ENCODE results near the gene MPEG1. TPM values are rescaled to one million over a fixed set of nuclear protein-coding genes. Genes with fewer than 3 reads are reported as not detected.

The MPEG1 gene
- total and polyA plus RNA-seq, 9 of the 15 experiments (the other 6 are each of a cell fraction or from before 2014, with no cell fraction given), result 0.07 TPM; not detected in 8

- 0% methylated on average over 2 of the region's 2 CpGs for WGBS (ENCODE audit: insufficient coverage, low coverage, missing lambda C conversion rate)
- ChIA-PET POLR2A (no interaction called here), CTCF (ENCODE audit: low intra/inter-chr PET ratio) (no interaction called here)
- TF ChIP-seq CEBPG (CRISPR knock-in tag; IDR thresholded peaks at IDR 0.05) (no peak), CEBPG (tag; conservative IDR thresholded peaks at IDR 0.05 in 1 of 2, IDR thresholded peaks at IDR 0.05 in 1 of 2) (peak; percentile 39 to 61; a peak in 3 of 4 replicates), SFPQ (IDR thresholded peaks at IDR 0.05; ENCODE audit: low read depth, low read length) (no peak), TCF7 (IDR thresholded peaks at IDR 0.05; ENCODE audit: borderline replicate concordance) (no peak), MYNN (IDR thresholded peaks at IDR 0.05) (no peak), MYNN (CRISPR knock-in tag; IDR thresholded peaks at IDR 0.05) (no peak), CEBPB (tag; IDR thresholded peaks at IDR 0.05) (0 out of 2 replicates have a peak, but pooled peaks have one; percentile 46), SREBF1 (IDR thresholded peaks at IDR 0.05; ENCODE audit: borderline replicate concordance, low read depth, low read length) (no peak), MLLT1 (IDR thresholded peaks at IDR 0.05) (no peak), KAT8 (IDR thresholded peaks at IDR 0.05; ENCODE audit: low read depth) (no peak), NUFIP1 (IDR thresholded peaks at IDR 0.05; ENCODE audit: partially characterized antibody) (no peak), ZBTB9 (CRISPR knock-in tag; IDR thresholded peaks at IDR 0.05) (no peak)
Observed at GRCh38 chr11:59196777-59197176, 15.9 kb downstream of the MPEG1 start.

More at GRCh38 chr11:59196777-59197176, 15.9 kb downstream of the MPEG1 start:
- H3K9ac ChIP-seq (ENCODE audit: insufficient read depth in 1 of 2, low read depth in 2 of 2, low read length in 2 of 2), result no peak overlapping the region
- no peaks in the 10 kb centered on the region for H3K79me2 ChIP-seq (ENCODE audit: control insufficient read depth, insufficient read depth, low read length)
- H2AFZ ChIP-seq (ENCODE audit: low read depth, low read length), result no peak overlapping the region
- intact Hi-C loops (cut with micrococcal nuclease) (no loop called here), in situ Hi-C loops (cut with MboI) (loop anchor here (25.0 kb wide), 1 partner anchor 491 kb away; no protein-coding TSS in a partner anchor)
- peaks cover 10 to 30% of the 10 kb centered on the region in 2 experiments for H3K27me3 ChIP-seq (ENCODE audit: control insufficient read depth in 2 of 2, insufficient read depth in 2 of 2, low read length in 2 of 2)
- FAIRE-seq (no peak), ATAC-seq (no peak), DNase-seq (ENCODE audit: extremely low read depth in 1 of 4, low spot score in 3 of 4) (no peak)
- peaks cover 0 to 2% of the 10 kb centered on the region in 2 experiments; a peak in 1 of 5 replicates for H3K4me1 ChIP-seq (replicated peaks in 1 of 2; ENCODE audit: control insufficient read depth in 2 of 2, insufficient read depth in 2 of 2, low read length in 2 of 2)
- H3K4me2 ChIP-seq (ENCODE audit: insufficient read depth, low read length), result no peak overlapping the region
- no peak overlapping the region for H3K4me3 ChIP-seq
- no peaks in the 10 kb centered on the region for H3K36me3 ChIP-seq (ENCODE audit: control insufficient read depth, insufficient read depth, low read length)
- H3K9me3 ChIP-seq (replicated peaks; ENCODE audit: control insufficient read depth, insufficient read depth, low read depth, low read length), result no peaks in the 10 kb centered on the region
- no peak overlapping the region for H3K27ac ChIP-seq (ENCODE audit: extremely low read depth, low read depth, low read length)
- no peaks in the 10 kb centered on the region for H4K20me1 ChIP-seq (replicated peaks; ENCODE audit: control insufficient read depth, insufficient read depth, low read length)
- no TSS peak for BruUV-seq (replicated peaks)
- H3K9me1 ChIP-seq (ENCODE audit: control insufficient read depth, insufficient read depth, low read length), result no peaks in the 10 kb centered on the region
